Nephron (organoid): ENCODE results near the gene ECI1.

ENCODE experiments used
- H3K27ac Mint-ChIP-seq, 3 experiments: 2 replicates each; pipeline ENCODE4 v1.8.0; 2020; ENCODE audit warnings: mixed read lengths in 3 of 3, mild to moderate bottlenecking in 2 of 3, moderate library complexity in 1 of 3
- H3K27me3 Mint-ChIP-seq: 2 replicates; pipeline ENCODE4 v1.8.0; 2021; ENCODE audit warnings: low read depth, mild to moderate bottlenecking, moderate library complexity, mixed read lengths
- H3K36me3 Mint-ChIP-seq: 2 replicates; pipeline ENCODE4 v1.8.0; 2020; ENCODE audit warnings: low read depth, mixed read lengths
- H3K4me1 Mint-ChIP-seq: 2 replicates; pipeline ENCODE4 v1.8.0; 2020; ENCODE audit warnings: mixed read lengths
- H3K4me3 Mint-ChIP-seq, 3 experiments: 2 replicates each; pipeline ENCODE4 v1.8.0; 2020; ENCODE audit warnings: mild to moderate bottlenecking in 3 of 3, mixed read lengths in 3 of 3, moderate library complexity in 2 of 3
- H3K9me3 Mint-ChIP-seq: 2 replicates; pipeline ENCODE4 v1.8.0; 2020; ENCODE audit warnings: mixed read lengths
- TF ChIP-seq, protein P1 (sequence below), 3 experiments: fragments of 200-600 bp; sonication (generic); IDR thresholded peaks; one replicate each; pipeline ENCODE4 v1.5.0; 2021; ENCODE audit warnings: antibody characterized with exemption in 3 of 3; ENCODE audit not compliant: unreplicated experiment in 3 of 3

Gene ECI1

GRCh38 chr16:2296661-2297505, 45.5 kb upstream of the ECI1 start:
- H3K36me3 Mint-ChIP-seq: no peaks in the 10 kb centered on the region
- no peaks in the 10 kb centered on the region for H3K27me3 Mint-ChIP-seq
- no peaks in the 10 kb centered on the region for H3K4me1 Mint-ChIP-seq

DNA sequence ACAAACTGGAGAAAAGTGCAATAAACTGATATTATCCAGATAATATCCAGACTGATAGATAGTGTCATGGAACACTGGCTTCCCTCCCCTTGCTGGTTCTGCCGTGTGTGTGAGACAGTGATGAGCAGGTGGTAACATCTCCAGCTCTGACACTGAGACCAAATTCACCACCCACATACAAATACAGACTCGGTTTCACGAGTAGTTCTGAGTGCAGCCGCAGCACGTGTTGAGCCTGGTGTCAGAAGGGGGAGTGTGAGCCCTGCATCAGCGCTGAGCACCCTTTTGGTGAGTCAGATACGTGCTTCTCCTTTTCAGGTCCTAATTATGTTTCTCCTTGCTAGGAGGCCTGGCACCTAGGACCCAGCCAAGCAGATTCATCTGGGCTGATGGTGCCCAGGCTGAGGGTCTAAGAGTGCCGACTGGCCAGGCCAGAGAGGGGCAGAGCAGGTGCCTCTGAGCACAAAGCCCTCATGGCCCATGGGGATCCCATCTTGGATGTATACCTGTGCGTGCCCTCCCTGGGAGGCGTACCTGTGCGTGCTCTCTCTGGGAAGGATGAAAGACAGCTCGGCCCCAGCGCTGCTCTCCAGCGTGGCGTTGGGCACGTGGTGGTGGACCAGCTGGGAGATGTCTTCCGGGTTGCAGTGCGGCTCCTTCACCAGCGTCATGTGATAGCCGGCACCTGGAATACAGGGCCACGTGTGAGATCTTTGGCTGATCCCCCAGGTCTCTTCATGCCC, 43.8 kb upstream of the ECI1 start:
- H3K4me1 Mint-ChIP-seq: no peaks in the 10 kb centered on the region
- H3K27ac Mint-ChIP-seq: no peak overlapping the region
- no peaks in the 10 kb centered on the region for H3K9me3 Mint-ChIP-seq

More at GRCh38 chr16:2296661-2297505, 45.5 kb upstream of the ECI1 start:
- Mint-ChIP-seq H3K27ac (no peak overlapping the region), H3K4me3 (no peak overlapping the region), H3K9me3 (no peaks in the 10 kb centered on the region)
- TF ChIP-seq, protein P1, sequence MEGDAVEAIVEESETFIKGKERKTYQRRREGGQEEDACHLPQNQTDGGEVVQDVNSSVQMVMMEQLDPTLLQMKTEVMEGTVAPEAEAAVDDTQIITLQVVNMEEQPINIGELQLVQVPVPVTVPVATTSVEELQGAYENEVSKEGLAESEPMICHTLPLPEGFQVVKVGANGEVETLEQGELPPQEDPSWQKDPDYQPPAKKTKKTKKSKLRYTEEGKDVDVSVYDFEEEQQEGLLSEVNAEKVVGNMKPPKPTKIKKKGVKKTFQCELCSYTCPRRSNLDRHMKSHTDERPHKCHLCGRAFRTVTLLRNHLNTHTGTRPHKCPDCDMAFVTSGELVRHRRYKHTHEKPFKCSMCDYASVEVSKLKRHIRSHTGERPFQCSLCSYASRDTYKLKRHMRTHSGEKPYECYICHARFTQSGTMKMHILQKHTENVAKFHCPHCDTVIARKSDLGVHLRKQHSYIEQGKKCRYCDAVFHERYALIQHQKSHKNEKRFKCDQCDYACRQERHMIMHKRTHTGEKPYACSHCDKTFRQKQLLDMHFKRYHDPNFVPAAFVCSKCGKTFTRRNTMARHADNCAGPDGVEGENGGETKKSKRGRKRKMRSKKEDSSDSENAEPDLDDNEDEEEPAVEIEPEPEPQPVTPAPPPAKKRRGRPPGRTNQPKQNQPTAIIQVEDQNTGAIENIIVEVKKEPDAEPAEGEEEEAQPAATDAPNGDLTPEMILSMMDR (IDR thresholded peaks at IDR 0.05; ENCODE audit: unreplicated experiment in 3 of 3): no peak

GRCh38 chr16:2292221-2292620, 40.8 kb upstream of the ECI1 start:
- Mint-ChIP-seq H3K4me1 (no peaks in the 10 kb centered on the region), H3K27ac (no peak overlapping the region), H3K27me3 (no peaks in the 10 kb centered on the region), H3K4me3 (no peak overlapping the region), H3K36me3 (no peaks in the 10 kb centered on the region), H3K9me3 (no peaks in the 10 kb centered on the region)
- TF ChIP-seq, protein P1 (IDR thresholded peaks at IDR 0.05; ENCODE audit: unreplicated experiment in 3 of 3): no peak

More for the DNA sequence above, 43.8 kb upstream of the ECI1 start:
- Mint-ChIP-seq H3K27me3 (no peaks in the 10 kb centered on the region), H3K36me3 (no peaks in the 10 kb centered on the region), H3K4me3 (no peak overlapping the region)
- TF ChIP-seq, protein P1 (IDR thresholded peaks at IDR 0.05; ENCODE audit: unreplicated experiment in 3 of 3): no peak

GRCh38 chr16:2289282-2289681, 37.9 kb upstream of the ECI1 start:
- H3K9me3 Mint-ChIP-seq: no peaks in the 10 kb centered on the region
- TF ChIP-seq, protein P1 (IDR thresholded peaks at IDR 0.05; ENCODE audit: unreplicated experiment in 3 of 3): no peak
- H3K4me3 Mint-ChIP-seq: no peak overlapping the region
- H3K27ac Mint-ChIP-seq: no peak overlapping the region
- H3K36me3 Mint-ChIP-seq: no peaks in the 10 kb centered on the region
- no peaks in the 10 kb centered on the region for H3K4me1 Mint-ChIP-seq
- H3K27me3 Mint-ChIP-seq: no peaks in the 10 kb centered on the region

DNA sequence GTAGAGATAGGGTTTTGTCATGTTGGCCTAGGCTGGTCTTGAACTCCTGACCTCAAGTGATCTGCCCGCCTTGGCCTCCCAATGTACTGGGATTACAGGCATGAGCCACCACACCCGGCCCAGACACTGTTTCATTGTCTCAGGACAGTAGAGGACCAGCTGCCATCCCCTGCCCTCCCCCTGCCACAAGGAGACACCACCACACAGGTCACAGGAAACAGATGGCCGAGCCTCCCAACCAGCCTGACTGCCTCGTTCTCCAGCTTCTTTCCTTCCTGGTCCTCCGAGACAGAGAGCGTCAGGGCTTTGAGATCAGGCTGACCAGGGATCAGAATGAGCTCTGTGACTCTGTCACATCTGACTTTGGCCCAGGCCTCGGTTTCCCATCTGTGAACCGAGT, 37.3 kb upstream of the ECI1 start:
- no peak overlapping the region for H3K4me3 Mint-ChIP-seq
- TF ChIP-seq, protein P1 (IDR thresholded peaks at IDR 0.05; ENCODE audit: unreplicated experiment in 3 of 3): no peak
- H3K36me3 Mint-ChIP-seq: no peaks in the 10 kb centered on the region
- H3K27ac Mint-ChIP-seq: no peak overlapping the region
- H3K9me3 Mint-ChIP-seq: no peaks in the 10 kb centered on the region
- H3K27me3 Mint-ChIP-seq: peaks cover 4% of the 10 kb centered on the region
- no peaks in the 10 kb centered on the region for H3K4me1 Mint-ChIP-seq
